CD4-positive, alpha-beta T cell (primary cell): ENCODE results near the gene EEFSEC. TPM values are rescaled to one million over a fixed set of nuclear protein-coding genes. Genes with fewer than 3 reads are reported as not detected.

Experiments used
- ATAC-seq: fragments of 200-7000 bp; cut with Tn5 transposase; one replicate; pipeline ENCODE4 v1.10.0; 2022; ENCODE audit warnings: mild to moderate bottlenecking; ENCODE audit not compliant: poor library complexity
- CTCF ChIA-PET: fragments of 350-600 bp; sonication (Branson Sonifier 250); formaldehyde crosslinking; loops from one replicate; lab custom pipeline; 2021; ENCODE audit warnings: antibody characterized with exemption, inconsistent platforms; lab: Charles Lee
- POLR2A ChIA-PET: fragments of 350-600 bp; sonication (Branson Sonifier 250); formaldehyde crosslinking; loops from one replicate; lab custom pipeline; 2021; ENCODE audit warnings: antibody characterized with exemption, inconsistent platforms; lab: Charles Lee
- DNase-seq, 14 experiments: peaks; one replicate each; pipeline ENCODE4 v3.0.0-alpha.2; 2013 to 2020; ENCODE audit warnings: mixed read lengths in 2 of 14
- H3K27ac ChIP-seq, 2 donors: one replicate each; pipeline versions ENCODE4 v1.5.1 to v1.7.0; 2013; ENCODE audit warnings: low read length in 2 of 2, low read depth in 1 of 2, mild to moderate bottlenecking in 1 of 2
- H3K27me3 ChIP-seq, 2 experiments: 1 replicate in 1 of 2; 2 replicates in 1 of 2; pipeline versions ENCODE4 v1.6.1 to v1.7.0; 2013; ENCODE audit warnings: low read length in 2 of 2, control low read depth in 1 of 2, mild to moderate bottlenecking in 1 of 2, moderate library complexity in 1 of 2; ENCODE audit not compliant: insufficient read depth in 2 of 2, control insufficient read depth in 1 of 2
- H3K36me3 ChIP-seq: one replicate; pipeline ENCODE4 v1.6.1; 2013; ENCODE audit warnings: low read length, control low read depth; ENCODE audit not compliant: insufficient read depth
- H3K4me1 ChIP-seq: one replicate; pipeline ENCODE4 v1.6.1; 2013; ENCODE audit warnings: low read length, control low read depth; ENCODE audit not compliant: insufficient read depth
- H3K4me3 ChIP-seq: one replicate; pipeline ENCODE4 v1.5.1; 2013; ENCODE audit warnings: mild to moderate bottlenecking, low read length, moderate library complexity
- H3K9me3 ChIP-seq, 2 experiments: 1 replicate in 1 of 2; 2 replicates in 1 of 2; pipeline versions ENCODE4 v1.6.1 to v1.7.0; 2013; ENCODE audit warnings: low read length in 2 of 2, mild to moderate bottlenecking in 2 of 2, control low read depth in 1 of 2, moderate library complexity in 1 of 2; ENCODE audit not compliant: control insufficient read depth in 1 of 2, insufficient read depth in 1 of 2
- H3K27ac Mint-ChIP-seq: one replicate; pipeline ENCODE4 v1.8.0; 2020; ENCODE audit warnings: mixed read lengths
- H3K27me3 Mint-ChIP-seq: one replicate; pipeline ENCODE4 v1.8.0; 2021; ENCODE audit warnings: mixed read lengths
- H3K36me3 Mint-ChIP-seq: one replicate; pipeline ENCODE4 v1.8.0; 2021; ENCODE audit warnings: low read depth, mixed read lengths
- H3K4me1 Mint-ChIP-seq: one replicate; pipeline ENCODE4 v1.8.0; 2021; ENCODE audit warnings: low read depth, mixed read lengths
- H3K4me3 Mint-ChIP-seq: one replicate; pipeline ENCODE4 v1.8.0; 2020; ENCODE audit warnings: mild to moderate bottlenecking, mixed read lengths
- H3K9me3 Mint-ChIP-seq: one replicate; pipeline ENCODE4 v1.8.0; 2020; ENCODE audit warnings: mixed read lengths
- CTCF ChIP-seq: fragments of 200-600 bp; IDR thresholded peaks from one replicate; pipeline ENCODE4 v1.8.0; 2022; ENCODE audit warnings: antibody characterized with exemption, mild to moderate bottlenecking
- intact Hi-C, 2 experiments: fragments of 100-400 bp; cut with DNase I in 1 of 2; cut with micrococcal nuclease in 1 of 2; formaldehyde crosslinking; loops; one replicate each; pipeline versions ENCODE4 v1.15.1 to v1.9.0; 2023 to 2025; cut with DNase I, micrococcal nuclease
- total RNA-seq, 174 experiments: library from RNA in 2 of 174; stranded (reverse) in 2 of 174; gene quantifications; one replicate each; pipeline ENCODE4 v1.2.3 and lab custom pipeline; 2021 to 2026

Gene EEFSEC
- total RNA-seq, 2 experiments from 2014 or later, result 13.1 to 13.9 TPM

DNA sequence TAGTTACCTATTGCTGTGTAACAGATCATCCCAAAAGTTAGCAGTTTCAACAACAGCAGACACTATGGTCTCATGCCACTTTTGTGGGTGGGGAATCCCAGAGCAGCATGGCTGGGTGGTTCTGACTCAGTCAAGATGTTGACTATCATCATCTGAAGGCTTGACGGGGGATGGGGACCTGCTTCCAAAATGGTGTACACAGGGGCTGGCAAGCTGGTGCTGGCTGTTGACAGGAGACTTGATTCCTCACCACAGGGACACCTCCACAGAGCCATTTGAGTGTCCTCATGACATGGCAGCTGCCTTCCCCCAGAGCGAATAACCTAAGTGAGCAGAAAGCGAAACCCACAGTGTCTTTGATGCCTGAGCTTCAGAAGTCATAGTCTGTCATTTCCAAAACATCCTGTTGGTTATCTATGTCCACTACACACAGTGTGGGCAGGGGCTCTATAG is 294.3 kb downstream of the EEFSEC start:
- Mint-ChIP-seq H3K9me3 (peaks cover 18% of the 10 kb centered on the region), H3K27me3 (no peaks in the 10 kb centered on the region), H3K4me3 (no peak overlapping the region), H3K4me1 (peaks cover 44% of the 10 kb centered on the region), H3K27ac (peak overlapping the region; percentile 19), H3K36me3 (peaks cover 6% of the 10 kb centered on the region)
- Histone ChIP-seq H3K4me1 (peaks cover 21% of the 10 kb centered on the region), H3K9me3 (peaks cover 0 to 30% of the 10 kb centered on the region in 2 experiments), H3K27me3 (no peaks in the 10 kb centered on the region), H3K36me3 (no peaks in the 10 kb centered on the region), H3K27ac (no peak overlapping the region), H3K4me3 (no peak overlapping the region)
- ATAC-seq, result no peak
- peak in 4 of 14 experiments; percentile 16 to 30 (median 23) for DNase-seq
- intact Hi-C loops, result no loop called here
- POLR2A ChIA-PET, result no interaction called here
- CTCF ChIA-PET, result no interaction called here
- TF ChIP-seq CTCF, result no peak

DNA sequence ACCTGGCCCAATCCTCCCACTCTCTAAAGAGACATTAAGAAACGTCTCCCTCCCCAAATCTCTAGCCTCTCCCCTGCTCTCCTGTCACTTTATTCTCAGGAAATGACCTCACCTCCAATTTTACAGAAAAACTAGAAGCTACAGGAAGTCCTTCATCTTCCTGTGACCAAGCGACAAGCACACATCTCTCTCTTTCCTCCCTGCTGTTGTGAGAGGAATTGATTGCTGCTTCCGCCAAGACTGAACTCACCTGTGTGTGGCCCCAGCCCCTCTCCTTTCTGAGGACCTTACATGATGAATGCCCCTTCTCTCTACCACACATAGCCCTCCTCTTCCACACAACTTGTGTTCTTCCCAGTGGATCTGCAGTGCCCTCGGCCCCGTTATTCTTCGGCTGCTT is 295.2 kb downstream of the EEFSEC start:
- Mint-ChIP-seq H3K4me3 (peak overlapping the region; percentile 54), H3K27ac (peak overlapping the region; percentile 83), H3K4me1 (peaks cover 44% of the 10 kb centered on the region), H3K9me3 (peaks cover 18% of the 10 kb centered on the region), H3K36me3 (peaks cover 6% of the 10 kb centered on the region), H3K27me3 (peaks cover 3% of the 10 kb centered on the region)
- ATAC-seq, result peak; percentile 87
- intact Hi-C loops, result no loop called here
- POLR2A ChIA-PET, result no interaction called here
- H3K36me3 ChIP-seq, result no peaks in the 10 kb centered on the region
- DNase-seq, result peak in 6 of 14 experiments; percentile 17 to 70 (median 43)
- peak overlapping the region in 1 of 2 donors; percentile 33 for H3K27ac ChIP-seq
- H3K9me3 ChIP-seq, result peaks cover 0 to 30% of the 10 kb centered on the region in 2 experiments
- H3K4me3 ChIP-seq, result no peak overlapping the region
- TF ChIP-seq CTCF, result no peak
- CTCF ChIA-PET, result no interaction called here
- H3K27me3 ChIP-seq, result no peaks in the 10 kb centered on the region
- peaks cover 23% of the 10 kb centered on the region for H3K4me1 ChIP-seq

GRCh38 chr3:128449111-128449638 is 295.9 kb downstream of the EEFSEC start:
- H3K36me3 ChIP-seq, result no peaks in the 10 kb centered on the region
- peak overlapping the region; percentile 83 for H3K27ac Mint-ChIP-seq
- H3K9me3 Mint-ChIP-seq, result peaks cover 18% of the 10 kb centered on the region
- H3K4me1 Mint-ChIP-seq, result peaks cover 44% of the 10 kb centered on the region
- H3K27me3 ChIP-seq, result no peaks in the 10 kb centered on the region
- no peak for TF ChIP-seq CTCF
- POLR2A ChIA-PET, result no interaction called here
- DNase-seq (no peak), ATAC-seq (no peak)
- CTCF ChIA-PET, result no interaction called here
- peaks cover 23% of the 10 kb centered on the region for H3K4me1 ChIP-seq
- H3K27ac ChIP-seq, result peak overlapping the region in 1 of 2 donors; percentile 33
- H3K4me3 ChIP-seq, result no peak overlapping the region
- peaks cover 7% of the 10 kb centered on the region for H3K27me3 Mint-ChIP-seq
- no peak overlapping the region for H3K4me3 Mint-ChIP-seq
- intact Hi-C loops, result no loop called here
- H3K36me3 Mint-ChIP-seq, result peaks cover 6% of the 10 kb centered on the region
- H3K9me3 ChIP-seq, result peaks cover 0 to 30% of the 10 kb centered on the region in 2 experiments
